GM12873 (cell line): Measurements from ENCODE around the gene RARG.

Experiments
- CTCF ChIP-seq: IDR thresholded peaks from 2 replicates; pipeline ENCODE4 v1.5.1; 2012; ENCODE audit warnings: low read depth, mild to moderate bottlenecking, moderate library complexity, low read length, control low read depth; ENCODE audit not compliant: insufficient read depth; ENCODE audit errors: missing control alignments

The RARG gene

GRCh38 chr12:53267999-53268629 is 36.1 kb upstream of the RARG start, which contains the start of gene ESPL1:
ESPL1 (plus strand) TSS chr12:53268299; CDS start chr12:53268767, 468 bp downstream.
- peak; percentile 60 for TF ChIP-seq CTCF

- no peak for TF ChIP-seq CTCF
Measured at GRCh38 chr12:53267306-53267998, 35.4 kb upstream of the RARG start.

GRCh38 chr12:53265783-53266182 is 33.8 kb upstream of the RARG start:
- TF ChIP-seq CTCF = no peak

GRCh38 chr12:53259891-53260290 is 27.9 kb upstream of the RARG start:
- TF ChIP-seq CTCF = no peak

GRCh38 chr12:53258541-53259539 is 26.8 kb upstream of the RARG start:
- no peak for TF ChIP-seq CTCF

- TF ChIP-seq CTCF = no peak
Measured at GRCh38 chr12:53255996-53256395, 24.0 kb upstream of the RARG start.
